C4-2B (cell line): ENCODE data around the gene PTGDS.

Experiments used
- CTCF ChIP-seq: fragments of 450-650 bp; conservative IDR thresholded peaks from 2 replicates; pipeline ENCODE4 v1.5.1; 2017; ENCODE audit warnings: mild to moderate bottlenecking
- ZFX ChIP-seq: fragments of 450-650 bp; IDR thresholded peaks from 2 replicates; pipeline ENCODE4 v1.6.1; 2017

- TF ChIP-seq CTCF (no peak), ZFX (no peak)
Observed at GRCh38 chr9:136964833-136965422, 12.4 kb upstream of the PTGDS start.
